GM12873 (cell line): ENCODE data around the gene DPP3.

Experiments used
- CTCF ChIP-seq: IDR thresholded peaks from 2 replicates; pipeline ENCODE4 v1.5.1; 2012; ENCODE audit warnings: low read depth, mild to moderate bottlenecking, moderate library complexity, low read length, control low read depth; ENCODE audit not compliant: insufficient read depth; ENCODE audit errors: missing control alignments

The DPP3 gene

GRCh38 chr11:66532784-66533183, 52.5 kb downstream of the DPP3 start:
- no peak for TF ChIP-seq CTCF

- TF ChIP-seq CTCF: no peak
These were observed 59.1 kb downstream of the DPP3 start for GRCh38 chr11:66539170-66539869.

- TF ChIP-seq CTCF: no peak
These were observed 59.6 kb downstream of the DPP3 start for GRCh38 chr11:66539870-66540213.

- TF ChIP-seq CTCF: no peak
These were observed 61.7 kb downstream of the DPP3 start for GRCh38 chr11:66541892-66542291.

GRCh38 chr11:66542362-66542761, 62.1 kb downstream of the DPP3 start:
- no peak for TF ChIP-seq CTCF

GRCh38 chr11:66543263-66544107, 63.3 kb downstream of the DPP3 start:
- peak; percentile 55 for TF ChIP-seq CTCF

GRCh38 chr11:66545701-66546367, 65.6 kb downstream of the DPP3 start, which contains the start of gene ZDHHC24:
ZDHHC24 (minus strand) TSS chr11:66546048; CDS start chr11:66546003, 45 bp downstream.
- no peak for TF ChIP-seq CTCF
